Measurements from ENCODE around the gene HIP1.

DNA sequence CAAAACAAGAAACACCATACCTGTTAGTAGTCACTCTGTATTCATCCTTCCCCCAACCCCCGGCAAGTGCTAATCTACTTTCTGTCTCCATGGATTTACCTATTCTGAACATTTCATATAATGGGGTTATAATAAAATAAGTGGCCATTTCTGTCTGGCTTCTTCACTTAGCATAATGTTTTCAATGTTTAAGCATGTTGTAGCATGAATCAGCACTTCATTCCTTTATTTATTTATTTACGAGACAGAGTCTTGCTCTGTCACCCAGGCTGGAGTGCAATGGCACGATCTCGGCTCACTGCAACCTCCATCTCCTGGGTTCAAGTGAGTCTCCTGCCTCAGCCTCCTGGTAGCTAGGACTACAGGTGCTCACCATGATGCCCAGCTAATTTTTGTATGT, 69.2 kb downstream of the HIP1 start:
- no peak for TF ChIP-seq GATA3 (IDR thresholded peaks at IDR 0.05; ENCODE audit: low read depth, low read length)
- TF ChIP-seq GATA2 (IDR thresholded peaks at IDR 0.05; ENCODE audit: low read depth, low read length): no peak

All from SH-SY5Y (cell line).